Panc1 (cell line): Measurements from ENCODE around the gene KIR2DL3. TPM values are rescaled to one million over a fixed set of nuclear protein-coding genes. Genes with fewer than 3 reads are reported as not detected.

Source experiments
- ATAC-seq: fragments of 200-7000 bp; cut with Tn5 transposase; 2 replicates; pipeline ENCODE4 v1.9.1; 2020; ENCODE audit warnings: mild to moderate bottlenecking, moderate library complexity
- BruUV-seq: library from RNA; stranded (reverse); fragments of 400-500 nt; replicated peaks from 2 replicates; lab custom pipeline; 2021; lab: Mats Ljungman, UMichigan
- CTCF ChIA-PET: fragments of 300-600 bp; sonication (Branson Sonifier 250); formaldehyde crosslinking; loops from one replicate; lab custom pipeline; 2022; ENCODE audit warnings: antibody characterized with exemption; lab: Charles Lee
- POLR2A ChIA-PET: fragments of 300-600 bp; sonication (Branson Sonifier 250); formaldehyde crosslinking; loops from one replicate; lab custom pipeline; 2022; ENCODE audit warnings: antibody characterized with exemption; lab: Charles Lee
- DNase-seq: peaks from one replicate; pipeline ENCODE4 v3.0.0-alpha.2; 2010; ENCODE audit warnings: low read depth, low spot score
- H3K27ac ChIP-seq: 2 replicates; pipeline ENCODE4 v1.5.1; 2011; ENCODE audit warnings: mild to moderate bottlenecking, low read length, inconsistent platforms
- H3K27me3 ChIP-seq: fragments of 200-500 bp; sonication (Bioruptor generic); 2 replicates; pipeline ENCODE4 v1.6.0; 2014; ENCODE audit warnings: low read length, inconsistent platforms; ENCODE audit not compliant: control insufficient read depth, insufficient read depth
- H3K36me3 ChIP-seq: fragments of 200-500 bp; sonication (Bioruptor generic); 2 replicates; pipeline ENCODE4 v1.5.1; 2014; ENCODE audit warnings: inconsistent platforms, mild to moderate bottlenecking, low read length, moderate library complexity; ENCODE audit not compliant: control insufficient read depth, insufficient read depth
- H3K4me1 ChIP-seq: 2 replicates; pipeline ENCODE4 v1.5.1; 2011; ENCODE audit warnings: inconsistent platforms, mild to moderate bottlenecking, low read length, moderate library complexity; ENCODE audit not compliant: control insufficient read depth, insufficient read depth
- H3K4me3 ChIP-seq, 2 experiments: 2 replicates each; pipeline ENCODE4 v1.5.1; 2011 to 2012; ENCODE audit warnings: low read depth in 2 of 2, low read length in 2 of 2, mild to moderate bottlenecking in 2 of 2, inconsistent platforms in 1 of 2, moderate library complexity in 1 of 2
- H3K9me3 ChIP-seq: fragments of 200-500 bp; sonication (Bioruptor generic); 2 replicates; pipeline ENCODE4 v1.5.1; 2014; ENCODE audit warnings: low read depth, mild to moderate bottlenecking, inconsistent platforms, low read length, moderate library complexity; ENCODE audit not compliant: control insufficient read depth, insufficient read depth
- POLR2AphosphoS5 ChIP-seq: IDR thresholded peaks from 2 replicates; pipeline ENCODE4 v1.6.1; 2012; ENCODE audit warnings: mild to moderate bottlenecking, low read depth, low read length, moderate library complexity
- SIN3A ChIP-seq: IDR thresholded peaks from 2 replicates; pipeline ENCODE4 v1.6.1; 2012; ENCODE audit warnings: low read depth, mild to moderate bottlenecking, low read length, moderate library complexity, borderline replicate concordance; ENCODE audit not compliant: insufficient read depth
- TCF7L2 ChIP-seq: IDR thresholded peaks from 2 replicates; pipeline ENCODE4 v1.6.1; 2011; ENCODE audit warnings: mild to moderate bottlenecking, low read depth, low read length, inconsistent platforms
- in situ Hi-C: cut with HindIII; loops from 2 replicates; pipeline ENCODE4 v1.10.0; 2016; ENCODE audit warnings: low sequenced_read_pairs, low pct_unique_long_range_greater_than_20kb
- intact Hi-C: fragments of 100-400 bp; cut with micrococcal nuclease; formaldehyde crosslinking; loops from one replicate; pipeline ENCODE4 v1.10.0; 2022; ENCODE audit not compliant: unreplicated experiment
- total RNA-seq: library from RNA; stranded (reverse); gene quantifications from one replicate; pipeline ENCODE4 v1.2.1, GENCODE V29; 2021; ENCODE audit not compliant: unreplicated experiment
- TF ChIP-seq, protein P1 (sequence below): fragments of 450-650 bp; IDR thresholded peaks from 2 replicates; pipeline ENCODE4 v1.5.1; 2017; ENCODE audit warnings: mild to moderate bottlenecking
- TF ChIP-seq, protein P2 (sequence below), 2 experiments: IDR thresholded peaks; 2 replicates each; pipeline ENCODE4 v1.6.1; 2011 to 2012; ENCODE audit warnings: low read depth in 2 of 2, control low read depth in 1 of 2, low read length in 1 of 2, mild to moderate bottlenecking in 1 of 2, moderate library complexity in 1 of 2; ENCODE audit not compliant: insufficient read depth in 1 of 2

Gene KIR2DL3
- total RNA-seq, 1 experiment from 2014 or later = not detected

DNA sequence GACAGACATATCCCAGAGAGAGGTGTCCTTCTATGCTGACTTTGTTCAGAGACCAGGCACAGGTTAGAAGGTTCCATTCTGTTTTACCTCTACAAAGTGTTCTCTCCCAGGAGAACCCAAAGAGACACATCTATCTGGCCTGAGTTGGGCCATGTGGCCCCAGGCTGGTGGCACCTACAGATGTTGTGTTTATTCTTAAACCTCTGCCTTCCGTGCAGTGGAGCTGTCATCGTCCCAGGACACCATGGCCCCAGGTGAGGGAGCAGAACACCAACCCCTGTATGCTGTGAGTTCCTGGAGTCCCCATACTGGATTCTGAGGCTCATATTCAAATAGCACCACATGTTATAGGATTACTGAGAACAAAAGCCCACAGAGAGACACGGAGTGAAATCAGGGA, 10.1 kb upstream of the KIR2DL3 start:
- no peaks in the 10 kb centered on the region for H3K36me3 ChIP-seq
- BruUV-seq = no TSS peak
- H3K27me3 ChIP-seq = peaks cover 20% of the 10 kb centered on the region
- CTCF ChIA-PET = interaction anchor here (0.6 kb wide), 1 partner anchor 46 kb away, joined by 3 read pairs; no protein-coding TSS in a partner anchor
- no peaks in the 10 kb centered on the region for H3K4me1 ChIP-seq
- peaks cover under 1% of the 10 kb centered on the region; the same call in 1 of the 2 replicates for H3K9me3 ChIP-seq
- TF ChIP-seq POLR2AphosphoS5 (no peak), TCF7L2 (no peak), SIN3A (no peak)
- TF ChIP-seq, protein P1, sequence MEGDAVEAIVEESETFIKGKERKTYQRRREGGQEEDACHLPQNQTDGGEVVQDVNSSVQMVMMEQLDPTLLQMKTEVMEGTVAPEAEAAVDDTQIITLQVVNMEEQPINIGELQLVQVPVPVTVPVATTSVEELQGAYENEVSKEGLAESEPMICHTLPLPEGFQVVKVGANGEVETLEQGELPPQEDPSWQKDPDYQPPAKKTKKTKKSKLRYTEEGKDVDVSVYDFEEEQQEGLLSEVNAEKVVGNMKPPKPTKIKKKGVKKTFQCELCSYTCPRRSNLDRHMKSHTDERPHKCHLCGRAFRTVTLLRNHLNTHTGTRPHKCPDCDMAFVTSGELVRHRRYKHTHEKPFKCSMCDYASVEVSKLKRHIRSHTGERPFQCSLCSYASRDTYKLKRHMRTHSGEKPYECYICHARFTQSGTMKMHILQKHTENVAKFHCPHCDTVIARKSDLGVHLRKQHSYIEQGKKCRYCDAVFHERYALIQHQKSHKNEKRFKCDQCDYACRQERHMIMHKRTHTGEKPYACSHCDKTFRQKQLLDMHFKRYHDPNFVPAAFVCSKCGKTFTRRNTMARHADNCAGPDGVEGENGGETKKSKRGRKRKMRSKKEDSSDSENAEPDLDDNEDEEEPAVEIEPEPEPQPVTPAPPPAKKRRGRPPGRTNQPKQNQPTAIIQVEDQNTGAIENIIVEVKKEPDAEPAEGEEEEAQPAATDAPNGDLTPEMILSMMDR = no peak
- TF ChIP-seq, protein P2, sequence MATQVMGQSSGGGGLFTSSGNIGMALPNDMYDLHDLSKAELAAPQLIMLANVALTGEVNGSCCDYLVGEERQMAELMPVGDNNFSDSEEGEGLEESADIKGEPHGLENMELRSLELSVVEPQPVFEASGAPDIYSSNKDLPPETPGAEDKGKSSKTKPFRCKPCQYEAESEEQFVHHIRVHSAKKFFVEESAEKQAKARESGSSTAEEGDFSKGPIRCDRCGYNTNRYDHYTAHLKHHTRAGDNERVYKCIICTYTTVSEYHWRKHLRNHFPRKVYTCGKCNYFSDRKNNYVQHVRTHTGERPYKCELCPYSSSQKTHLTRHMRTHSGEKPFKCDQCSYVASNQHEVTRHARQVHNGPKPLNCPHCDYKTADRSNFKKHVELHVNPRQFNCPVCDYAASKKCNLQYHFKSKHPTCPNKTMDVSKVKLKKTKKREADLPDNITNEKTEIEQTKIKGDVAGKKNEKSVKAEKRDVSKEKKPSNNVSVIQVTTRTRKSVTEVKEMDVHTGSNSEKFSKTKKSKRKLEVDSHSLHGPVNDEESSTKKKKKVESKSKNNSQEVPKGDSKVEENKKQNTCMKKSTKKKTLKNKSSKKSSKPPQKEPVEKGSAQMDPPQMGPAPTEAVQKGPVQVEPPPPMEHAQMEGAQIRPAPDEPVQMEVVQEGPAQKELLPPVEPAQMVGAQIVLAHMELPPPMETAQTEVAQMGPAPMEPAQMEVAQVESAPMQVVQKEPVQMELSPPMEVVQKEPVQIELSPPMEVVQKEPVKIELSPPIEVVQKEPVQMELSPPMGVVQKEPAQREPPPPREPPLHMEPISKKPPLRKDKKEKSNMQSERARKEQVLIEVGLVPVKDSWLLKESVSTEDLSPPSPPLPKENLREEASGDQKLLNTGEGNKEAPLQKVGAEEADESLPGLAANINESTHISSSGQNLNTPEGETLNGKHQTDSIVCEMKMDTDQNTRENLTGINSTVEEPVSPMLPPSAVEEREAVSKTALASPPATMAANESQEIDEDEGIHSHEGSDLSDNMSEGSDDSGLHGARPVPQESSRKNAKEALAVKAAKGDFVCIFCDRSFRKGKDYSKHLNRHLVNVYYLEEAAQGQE (IDR thresholded peaks at IDR 0.05; ENCODE audit: insufficient read depth in 1 of 2, low read depth in 2 of 2, low read length in 1 of 2) = no peak
- POLR2A ChIA-PET = no interaction called here
- in situ Hi-C loops (no loop called here), intact Hi-C loops (no loop called here)
- no peak overlapping the region for H3K27ac ChIP-seq
- H3K4me3 ChIP-seq = no peak overlapping the region
- no peak for ATAC-seq
- no peak for DNase-seq

DNA sequence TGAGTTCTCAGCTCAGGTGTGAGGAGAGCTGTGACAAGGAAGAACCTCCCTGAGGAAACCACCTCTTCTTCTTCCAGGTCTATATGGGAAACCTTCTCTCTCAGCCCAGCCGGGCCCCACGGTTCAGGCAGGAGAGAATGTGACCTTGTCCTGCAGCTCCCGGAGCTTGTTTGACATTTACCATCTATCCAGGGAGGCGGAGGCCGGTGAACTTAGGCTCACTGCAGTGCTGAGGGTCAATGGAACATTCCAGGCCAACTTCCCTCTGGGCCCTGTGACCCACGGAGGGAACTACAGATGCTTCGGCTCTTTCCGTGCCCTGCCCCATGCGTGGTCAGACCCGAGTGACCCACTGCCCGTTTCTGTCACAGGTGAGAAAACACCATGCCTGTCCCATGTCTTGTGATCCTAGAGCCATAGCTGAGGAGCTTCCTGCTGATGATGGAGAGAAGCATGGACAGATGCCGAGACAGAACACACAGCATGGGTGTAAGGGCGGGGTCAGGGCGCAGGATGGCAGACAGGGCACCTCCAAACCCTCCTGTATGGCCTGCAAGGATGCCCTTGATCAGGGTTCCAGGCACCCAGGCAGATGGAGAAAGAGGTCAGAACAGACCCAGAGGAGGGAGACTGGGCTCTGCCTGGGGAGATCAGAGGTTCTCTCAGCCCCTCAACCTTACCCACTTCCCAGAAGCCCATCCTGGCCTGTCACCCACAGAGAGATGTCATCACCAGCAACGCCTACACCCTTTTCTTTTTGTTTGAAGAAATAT, 8.7 kb upstream of the KIR2DL3 start:
- Histone ChIP-seq H3K36me3 (no peaks in the 10 kb centered on the region), H3K9me3 (no peaks in the 10 kb centered on the region), H3K27me3 (peaks cover 20% of the 10 kb centered on the region), H3K4me3 (no peak overlapping the region), H3K27ac (no peak overlapping the region), H3K4me1 (no peaks in the 10 kb centered on the region)
- intact Hi-C loops = no loop called here
- POLR2A ChIA-PET = interaction anchor here (0.5 kb wide), 1 partner anchor 626 kb away, joined by 3 read pairs; no protein-coding TSS in a partner anchor
- no TSS peak for BruUV-seq
- in situ Hi-C loops = no loop called here
- ATAC-seq (0 out of 2 replicates have a peak, but pooled peaks have one; percentile 17), DNase-seq (no peak)
- CTCF ChIA-PET = no interaction called here
- TF ChIP-seq, protein P1 = no peak
- TF ChIP-seq TCF7L2 (no peak), SIN3A (no peak), POLR2AphosphoS5 (no peak)
- TF ChIP-seq, protein P2 (IDR thresholded peaks at IDR 0.05; ENCODE audit: insufficient read depth in 1 of 2, low read depth in 2 of 2, low read length in 1 of 2) = no peak
